ENCODE data around the gene PLAU.
"Not testable (repeated sequence)": the region's sequence is repeated elsewhere in the genome, so short reads cannot be mapped to it uniquely, and the experiment has no call there.

Gene PLAU

GRCh38 chr10:73899423-73899822, 11.5 kb upstream of the PLAU start:
- no peak for DNase-seq

- no peak for DNase-seq
Observed at GRCh38 chr10:73900064-73900463, 10.9 kb upstream of the PLAU start.

- no peak for DNase-seq
Observed at GRCh38 chr10:73901261-73901660, 9.7 kb upstream of the PLAU start.

- no peak for DNase-seq
Observed at GRCh38 chr10:73902351-73902750, 8.6 kb upstream of the PLAU start.

- no peak for DNase-seq
Observed at GRCh38 chr10:73905256-73906020, 5.5 kb upstream of the PLAU start.

GRCh38 chr10:73906524-73907447, 4.1 kb upstream of the PLAU start:
- peak; percentile 48 for DNase-seq

- DNase-seq = no peak
Observed at GRCh38 chr10:73907841-73908517, 3.0 kb upstream of the PLAU start.

GRCh38 chr10:73908853-73909539, 1.9 kb upstream of the PLAU start:
- no peak for DNase-seq

GRCh38 chr10:73909540-73910115, 1.3 kb upstream of the PLAU start:
- no peak for DNase-seq

- DNase-seq = no peak
Observed at GRCh38 chr10:73910401-73910763, 550 bp upstream of the PLAU start.

- no peak for DNase-seq
Observed at GRCh38 chr10:73911553-73912004, 647 bp downstream of the PLAU start.

- DNase-seq = no peak
Observed at GRCh38 chr10:73914036-73914435, 3.1 kb downstream of the PLAU start.

GRCh38 chr10:73915206-73915851, 4.4 kb downstream of the PLAU start:
- no peak for DNase-seq

GRCh38 chr10:73916761-73917470, 6.0 kb downstream of the PLAU start:
- DNase-seq = no peak

- no peak for DNase-seq
Observed at GRCh38 chr10:73917566-73918305, 6.8 kb downstream of the PLAU start.

- DNase-seq = not testable (repeated sequence)
Observed at GRCh38 chr10:73919481-73919880, 8.5 kb downstream of the PLAU start.

- peak; percentile 61 for DNase-seq
Observed at GRCh38 chr10:73920089-73920488, 9.2 kb downstream of the PLAU start.

- no peak for DNase-seq
Observed at GRCh38 chr10:73922007-73922863, 11.3 kb downstream of the PLAU start.

GRCh38 chr10:73922864-73923133, 11.9 kb downstream of the PLAU start:
- no peak for DNase-seq
